ENCODE data around the gene FRMD8.

The FRMD8 gene

GRCh38 chr11:65425971-65426838, 39.8 kb downstream of the FRMD8 start:
- peak; percentile 68 to 88 for DNase-seq

DNA sequence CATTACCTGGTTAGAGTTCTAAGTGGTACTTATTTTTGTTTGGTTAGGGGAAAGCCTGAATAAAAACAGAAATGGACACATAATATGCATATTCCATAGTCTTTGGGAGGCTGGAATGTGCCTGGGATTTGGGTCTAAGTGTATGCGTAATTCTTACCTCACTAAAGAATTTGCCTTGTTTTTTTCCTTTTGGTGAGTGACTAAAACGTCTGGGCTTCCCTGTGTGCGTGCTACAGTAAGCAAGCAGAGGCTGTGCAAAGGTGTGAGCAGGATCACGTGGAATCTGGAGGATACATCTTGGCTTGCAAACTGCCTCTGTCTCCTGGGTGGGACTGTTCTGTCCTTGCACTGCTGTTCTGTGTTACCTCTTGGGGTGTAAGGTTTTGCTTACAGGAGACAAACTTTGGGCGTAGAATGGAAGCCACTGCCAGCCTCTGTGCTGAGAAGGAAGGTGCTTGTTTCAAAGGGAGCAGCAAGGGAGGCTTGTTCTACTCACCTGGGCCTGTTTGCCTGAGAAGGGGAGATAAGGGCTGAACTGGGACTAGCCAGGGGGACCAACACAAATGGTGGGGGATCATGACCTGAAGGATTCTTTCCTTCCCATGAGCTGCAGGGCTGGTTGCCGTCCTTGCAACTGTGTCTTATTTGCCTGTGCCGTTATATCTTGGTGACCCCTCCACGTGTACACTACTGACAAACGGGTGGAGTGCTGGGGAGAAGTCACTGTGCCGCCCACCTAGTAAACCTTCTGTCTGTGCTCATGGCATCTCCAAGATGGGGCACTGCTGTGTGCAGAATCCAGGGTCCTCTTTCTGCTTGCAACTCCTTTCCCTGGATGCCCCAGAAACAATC, 40.6 kb downstream of the FRMD8 start:
- peak; percentile 74 to 77 for DNase-seq

- DNase-seq, result peak; percentile 56 to 73
Measured at GRCh38 chr11:65427691-65428577, 41.5 kb downstream of the FRMD8 start.

DNA sequence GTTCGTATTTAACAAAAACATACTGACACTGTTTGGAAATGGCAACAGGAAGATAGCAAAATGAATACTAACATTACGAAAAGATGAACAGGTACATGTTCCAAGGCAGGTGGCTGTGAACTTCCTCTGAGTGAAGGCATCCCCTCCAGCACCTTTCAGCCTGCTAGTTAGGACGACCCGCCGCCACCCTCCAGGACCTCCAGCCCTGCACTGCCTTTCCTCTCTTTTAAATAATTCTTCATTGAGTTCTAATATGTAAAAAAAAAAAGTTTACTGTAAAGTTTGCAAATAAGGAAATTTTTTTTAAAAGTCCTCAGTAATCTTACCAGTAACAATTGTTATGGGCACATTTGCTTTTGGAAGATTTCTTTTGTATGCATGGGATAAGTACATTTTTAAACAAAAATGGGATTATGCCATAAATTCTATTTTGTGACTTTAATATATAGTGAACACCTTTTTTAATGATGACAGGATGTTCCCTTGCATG, 42.2 kb downstream of the FRMD8 start:
- DNase-seq, result no peak

DNA sequence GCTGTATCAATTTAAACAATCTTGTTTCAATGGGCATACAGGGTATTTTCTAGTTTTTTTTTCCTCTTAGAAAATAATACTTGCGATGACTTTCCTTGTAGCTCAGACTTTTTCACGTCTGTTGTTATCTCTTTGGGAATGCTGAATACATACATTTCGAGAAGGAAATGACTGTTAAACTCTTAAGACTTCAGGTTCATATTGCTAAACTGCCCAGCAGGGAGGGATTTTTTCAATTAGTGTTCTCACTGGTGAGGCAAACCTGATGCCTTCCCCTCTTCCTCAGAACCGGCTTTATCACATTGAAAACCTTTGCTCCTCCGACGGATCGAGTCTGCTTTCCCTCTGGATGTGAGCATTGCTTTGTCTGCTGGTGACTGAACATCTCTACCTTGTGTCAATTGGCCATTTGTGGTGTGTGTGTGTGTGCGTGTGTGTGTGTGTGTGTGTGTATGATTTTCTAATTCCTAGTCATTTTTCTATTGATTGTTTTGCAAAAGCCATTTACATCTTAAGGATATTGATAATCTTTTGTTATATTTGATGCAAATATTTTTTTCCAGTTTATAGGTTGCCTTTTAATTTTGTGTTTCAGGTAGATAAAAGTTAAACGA, 42.7 kb downstream of the FRMD8 start:
- DNase-seq, result peak in 1 of 2 donors; percentile 65

GRCh38 chr11:65429724-65430405, 43.4 kb downstream of the FRMD8 start:
- peak; percentile 69 to 78 for DNase-seq

DNA sequence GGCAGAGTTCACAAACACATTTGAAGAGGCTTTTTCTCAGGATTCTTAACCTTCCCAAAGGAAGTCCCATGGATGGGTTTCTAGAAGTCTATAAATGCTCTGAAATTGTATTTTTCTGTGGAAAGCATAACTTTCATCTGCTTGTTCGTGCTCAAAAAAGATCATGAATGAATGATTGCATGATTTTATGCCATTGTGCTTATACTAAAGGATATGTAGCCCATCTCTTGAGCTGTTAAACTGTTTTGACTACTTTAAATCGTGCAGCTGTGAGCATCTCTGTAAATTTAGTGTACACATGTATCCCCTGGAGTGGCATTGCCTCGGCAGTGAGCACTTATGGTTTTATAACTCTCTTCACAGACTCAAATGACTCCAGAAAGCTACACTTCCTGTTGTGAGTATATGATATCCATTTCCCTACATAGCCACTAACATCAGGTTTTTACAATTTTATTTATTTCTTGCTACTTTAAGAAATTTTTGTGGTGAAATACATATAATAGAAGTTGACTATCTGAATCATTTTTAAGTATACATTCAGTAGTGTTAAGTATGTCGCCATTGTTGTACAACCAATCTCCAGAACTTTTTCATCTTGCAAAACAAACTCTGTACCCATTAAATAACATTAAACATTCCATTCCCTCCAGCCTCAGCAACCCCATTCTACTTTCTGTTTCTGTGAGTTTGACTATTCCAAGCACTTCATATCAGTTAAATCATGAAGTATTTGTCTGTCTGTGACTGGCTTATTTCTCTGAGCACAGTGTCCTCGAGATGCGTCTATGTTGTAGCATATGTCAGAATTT, 44.2 kb downstream of the FRMD8 start:
- peak in 1 of 2 donors; percentile 61 for DNase-seq

GRCh38 chr11:65431451-65432099, 45.1 kb downstream of the FRMD8 start:
- peak; percentile 63 to 80 for DNase-seq

- no peak for DNase-seq
Measured at GRCh38 chr11:65432100-65432650, 45.7 kb downstream of the FRMD8 start.

DNA sequence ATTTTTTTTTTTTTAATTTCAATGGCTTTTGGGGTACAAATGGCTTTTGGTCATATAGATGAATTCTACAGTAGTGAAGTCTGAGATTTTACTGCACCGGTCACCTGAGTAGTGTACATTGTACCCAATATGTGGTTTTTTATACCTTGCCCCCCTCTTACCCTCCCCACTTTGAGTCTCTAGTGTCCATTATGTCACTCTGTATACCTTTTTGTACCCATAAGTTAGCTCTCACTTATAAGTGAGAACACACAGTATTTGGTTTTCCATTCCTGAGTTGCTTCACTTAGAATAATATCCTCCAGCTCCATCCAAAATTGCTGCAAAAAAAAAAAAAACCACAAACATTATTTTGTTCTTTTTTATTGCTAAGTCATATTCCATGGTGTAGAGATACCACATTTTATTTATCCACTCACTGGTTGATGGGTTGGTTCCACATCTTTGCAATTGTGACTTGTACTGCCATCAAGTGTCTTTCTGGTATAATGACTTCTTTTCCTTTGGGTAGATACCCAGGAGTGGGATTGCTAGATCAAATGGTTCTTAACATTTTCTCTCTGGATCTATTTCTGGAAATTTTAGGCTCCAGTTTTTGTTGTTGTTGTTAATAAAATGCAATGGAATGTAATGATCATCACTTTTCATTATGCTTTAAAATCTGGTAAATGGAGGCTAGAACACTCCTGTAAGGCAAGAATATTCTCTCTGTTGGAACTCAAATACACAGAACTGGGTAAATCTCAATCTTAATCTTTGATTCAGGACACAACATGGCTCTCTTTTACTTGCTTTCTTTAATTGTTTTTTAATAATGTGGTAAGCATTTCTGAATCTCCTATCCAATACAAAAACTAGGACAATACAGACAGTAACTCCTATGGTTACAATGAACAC, 46.5 kb downstream of the FRMD8 start:
- DNase-seq, result peak in 1 of 2 donors; percentile 73

DNA sequence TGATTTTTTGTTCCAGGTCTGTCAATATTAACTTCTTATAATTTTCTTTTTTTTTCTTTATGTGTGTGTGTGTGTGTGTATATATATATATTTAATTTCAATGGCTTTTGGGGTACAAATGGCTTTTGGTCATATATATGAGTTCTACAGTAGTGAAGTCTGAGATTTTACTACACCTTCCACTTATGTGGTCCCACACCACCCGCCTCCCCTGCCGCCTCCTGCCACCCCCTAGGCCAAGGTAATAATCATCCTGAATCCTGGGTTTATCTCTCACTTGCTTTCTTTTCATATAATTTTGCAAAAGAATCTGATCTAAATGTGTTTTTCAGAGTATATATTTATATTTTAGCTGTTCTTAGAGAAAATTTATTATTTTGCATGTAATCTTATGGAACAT, 47.2 kb downstream of the FRMD8 start:
- DNase-seq, result peak in 1 of 2 donors; percentile 10

DNA sequence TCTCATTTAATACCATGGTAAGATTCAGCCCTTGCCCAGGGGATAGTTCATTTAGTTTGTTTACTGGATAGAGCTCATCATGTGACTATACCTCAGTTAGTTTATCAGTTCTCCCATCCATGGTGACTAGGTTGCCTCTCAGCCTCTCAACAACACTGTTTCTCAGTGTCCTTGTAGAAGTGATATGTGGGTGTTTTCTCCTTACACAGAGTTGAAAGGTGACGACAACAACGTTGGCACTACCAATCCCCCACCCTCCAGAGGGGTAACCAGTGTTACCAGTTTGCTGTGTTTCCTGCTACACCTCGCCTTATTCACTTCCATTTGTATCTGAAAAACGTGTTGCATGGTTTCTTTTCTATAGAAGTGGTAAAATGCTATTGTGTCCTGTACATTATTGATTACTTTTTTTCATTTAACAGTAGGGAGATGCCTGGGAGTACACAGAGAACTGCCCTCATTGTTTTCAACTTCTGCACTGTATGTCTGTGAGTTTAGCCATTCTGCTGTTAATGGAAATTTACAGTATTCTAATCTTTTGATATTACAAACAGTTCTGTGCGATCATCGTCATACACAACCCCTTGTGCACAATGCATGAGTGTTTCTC, 47.7 kb downstream of the FRMD8 start:
- peak in 1 of 2 donors; percentile 34 for DNase-seq

DNA sequence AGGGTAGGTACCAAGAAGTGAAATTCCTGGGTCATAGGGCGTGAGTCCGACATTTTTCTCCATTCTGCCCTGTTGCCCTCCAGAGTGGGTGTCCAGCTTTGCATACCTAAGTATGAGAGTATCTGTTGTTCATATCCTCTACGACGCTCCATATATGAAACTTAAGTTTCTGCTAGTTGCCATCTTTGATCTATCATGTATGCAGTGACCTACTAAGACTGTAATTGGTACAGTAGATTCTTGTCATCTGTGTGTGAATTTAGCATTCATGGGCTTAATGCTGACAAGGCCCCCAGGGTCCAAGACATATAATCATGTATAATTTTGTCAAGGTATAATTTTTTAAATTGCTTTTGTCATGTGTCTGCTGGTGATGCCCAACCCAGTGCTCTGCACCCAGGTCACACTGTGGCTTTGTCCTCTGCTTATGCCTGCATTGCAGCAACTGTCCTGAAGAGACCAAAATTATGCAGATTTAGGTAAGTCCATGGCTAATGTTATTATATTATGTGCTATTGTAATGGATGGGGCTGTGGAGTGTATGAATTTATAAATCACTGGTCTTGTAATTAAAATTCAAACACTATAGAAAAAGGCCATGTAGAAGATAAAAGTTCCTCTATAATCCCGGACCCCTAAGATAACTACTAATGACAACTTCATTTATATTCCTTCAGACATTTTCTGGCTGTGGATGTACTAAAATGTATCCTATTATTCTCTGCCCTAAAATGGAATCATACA, 48.4 kb downstream of the FRMD8 start:
- no peak for DNase-seq

- peak in 1 of 2 donors; percentile 27 for DNase-seq
Measured at GRCh38 chr11:65435411-65435931, 49.0 kb downstream of the FRMD8 start.

- DNase-seq, result peak in 1 of 2 donors; percentile 31
Measured at GRCh38 chr11:65435981-65436411, 49.6 kb downstream of the FRMD8 start.

- DNase-seq, result peak in 1 of 2 donors; percentile 44
Measured at GRCh38 chr11:65436412-65437032, 50.1 kb downstream of the FRMD8 start.
